GM18909 (cell line): ENCODE data around the gene SLC9A4.

Experiments
- ATAC-seq: cut with Tn5 transposase; IDR thresholded peaks from one replicate; pipeline ENCODE4 v1.9.1; 2021; ENCODE audit warnings: mild to moderate bottlenecking; ENCODE audit not compliant: unreplicated experiment, poor library complexity

The SLC9A4 gene

DNA sequence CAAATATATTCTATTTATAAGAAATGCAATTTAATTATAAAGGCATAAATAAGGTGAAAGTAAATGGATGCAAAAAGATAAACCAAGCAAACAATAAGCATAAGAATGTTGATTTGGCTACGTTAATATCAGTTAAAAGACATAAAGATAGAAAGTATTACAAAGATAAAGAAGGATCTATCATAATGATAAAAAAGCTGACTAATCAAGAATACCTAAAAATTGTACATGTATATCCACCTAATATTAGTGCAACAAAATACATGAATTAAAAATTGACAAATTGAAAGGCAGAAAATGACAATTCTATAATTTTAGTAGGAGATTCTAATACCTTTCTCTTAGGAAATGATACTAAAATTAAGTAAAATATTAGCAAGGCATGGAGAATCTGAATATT is 21.5 kb downstream of the SLC9A4 start:
- no peak for ATAC-seq

DNA sequence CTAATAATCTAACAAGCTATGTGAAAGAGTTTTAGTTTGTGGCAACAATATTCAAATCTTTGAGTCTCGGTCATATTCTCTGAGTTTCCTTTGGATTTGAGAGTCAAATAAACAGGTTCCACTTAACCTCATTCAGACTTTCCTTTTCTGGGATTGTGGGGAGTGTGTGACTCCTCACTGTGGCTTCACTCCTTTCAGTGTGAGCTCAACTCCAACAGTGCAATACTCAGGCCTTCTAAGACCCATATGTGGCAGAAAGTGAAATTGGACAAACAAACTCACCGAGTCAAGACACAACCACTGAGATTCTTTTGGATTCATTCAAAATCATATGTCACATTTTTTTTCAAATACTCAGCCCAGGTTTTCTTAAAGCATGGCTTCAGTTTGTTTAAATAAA is 25.4 kb downstream of the SLC9A4 start:
- ATAC-seq: no peak

DNA sequence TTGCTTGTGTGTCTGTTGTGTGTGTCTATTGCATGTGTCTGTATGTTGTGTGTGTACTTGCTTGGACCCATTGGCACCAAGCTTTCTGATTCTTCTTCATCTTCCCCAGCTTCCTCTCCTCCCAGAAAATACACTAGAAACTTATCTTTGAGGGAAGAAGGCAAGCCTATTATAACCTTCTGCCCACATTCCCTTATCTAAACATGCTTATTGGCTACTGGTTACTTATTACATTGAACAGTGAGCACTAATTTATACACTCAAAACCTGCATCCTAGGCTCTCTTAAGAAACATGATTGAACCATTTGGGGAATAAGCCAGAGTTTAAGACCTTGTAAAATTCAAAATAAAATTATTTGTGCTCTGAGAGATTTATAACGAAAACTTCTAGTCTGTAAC is 26.5 kb downstream of the SLC9A4 start:
- no peak for ATAC-seq

DNA sequence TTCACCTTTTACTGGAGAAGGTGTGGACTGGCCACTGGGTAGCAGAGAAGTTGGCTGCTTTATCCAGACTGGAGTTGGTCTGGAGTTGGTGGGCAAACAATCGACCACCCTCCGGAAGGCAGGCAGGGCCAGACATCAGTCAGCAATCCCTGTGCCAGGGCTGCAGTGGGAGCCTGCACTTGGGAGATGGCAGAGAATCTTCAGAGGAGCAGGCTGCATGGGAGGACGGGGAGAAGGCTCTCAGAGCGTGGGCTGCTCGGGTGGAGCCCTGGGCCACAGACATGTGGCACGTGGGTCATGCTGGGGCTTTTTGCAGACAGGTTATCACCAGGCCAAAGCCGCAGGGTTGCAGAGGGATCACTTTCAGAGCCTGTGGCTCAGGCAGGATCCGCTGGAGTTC is 29.6 kb downstream of the SLC9A4 start:
- no peak for ATAC-seq

DNA sequence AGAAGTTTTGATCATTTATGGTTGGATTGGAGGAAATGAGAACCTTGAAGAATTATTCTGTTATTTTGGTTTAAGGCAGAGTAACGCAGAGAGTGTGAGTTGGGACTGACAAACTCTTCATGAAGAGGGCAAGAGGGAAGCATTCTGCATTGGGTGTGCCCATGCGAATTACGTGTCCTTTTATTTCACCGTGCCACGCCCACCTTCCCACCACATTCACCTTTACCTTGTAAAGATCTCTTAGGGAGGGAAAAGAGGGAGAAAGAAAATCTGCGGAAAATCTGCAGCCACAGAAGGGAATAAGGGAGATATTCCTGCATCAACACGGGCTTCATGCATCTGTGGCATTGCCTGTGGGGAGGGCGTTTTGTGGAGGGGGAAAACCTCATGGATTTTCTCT is 31.8 kb downstream of the SLC9A4 start:
- no peak for ATAC-seq

DNA sequence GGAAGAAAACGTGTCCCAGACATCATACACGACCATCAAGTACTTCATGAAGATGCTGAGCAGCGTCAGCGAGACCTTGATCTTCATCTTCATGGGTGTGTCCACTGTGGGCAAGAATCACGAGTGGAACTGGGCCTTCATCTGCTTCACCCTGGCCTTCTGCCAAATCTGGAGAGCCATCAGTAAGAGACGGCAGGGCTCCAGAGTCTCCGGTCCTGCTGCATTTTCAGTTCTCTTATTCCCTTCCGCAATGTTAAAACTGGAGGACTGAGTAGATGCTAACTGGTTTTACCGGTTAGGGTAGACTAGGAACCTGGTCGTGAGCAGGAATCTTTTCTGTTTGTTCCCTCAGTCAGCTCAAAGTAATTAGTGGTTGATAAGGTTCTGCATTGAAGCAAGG is 32.3 kb downstream of the SLC9A4 start:
- ATAC-seq: no peak

DNA sequence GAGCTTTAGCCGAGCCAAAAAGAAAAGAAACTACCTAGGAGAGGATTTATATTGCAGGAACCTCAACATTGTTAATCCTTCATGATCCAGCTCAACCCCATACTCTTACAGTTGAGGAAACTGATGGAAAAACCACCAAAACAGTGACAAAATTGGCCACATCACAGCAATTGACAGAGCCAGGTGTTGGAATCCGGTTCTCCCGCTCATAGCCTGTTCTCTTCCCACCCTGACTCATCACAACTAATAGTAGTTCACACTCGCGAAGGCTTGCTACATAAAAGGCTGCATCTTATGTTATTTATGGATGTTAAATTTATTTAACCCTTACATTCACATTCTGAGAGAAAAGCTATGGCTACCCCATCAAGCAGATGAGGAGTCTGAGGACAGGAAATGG is 33.7 kb downstream of the SLC9A4 start:
- no peak for ATAC-seq

DNA sequence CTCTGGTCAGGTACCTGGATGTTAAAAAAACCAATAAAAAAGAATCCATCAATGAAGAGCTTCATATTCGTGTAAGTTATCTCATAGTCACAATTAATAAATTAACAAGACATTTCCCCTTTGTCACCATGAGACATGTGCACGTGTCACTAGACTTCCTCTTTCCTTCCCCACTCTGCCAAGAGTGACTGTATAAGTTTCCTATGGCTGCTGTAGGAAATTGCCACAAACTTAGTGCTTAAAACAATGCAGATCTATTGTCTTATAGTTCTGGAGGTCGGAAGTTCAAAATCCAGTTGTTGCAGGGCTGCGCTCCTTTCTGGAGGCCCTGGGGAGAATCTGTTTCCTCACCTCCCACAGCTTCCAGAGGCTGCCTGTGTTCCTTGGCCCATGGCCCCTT is 35.8 kb downstream of the SLC9A4 start:
- no peak for ATAC-seq

DNA sequence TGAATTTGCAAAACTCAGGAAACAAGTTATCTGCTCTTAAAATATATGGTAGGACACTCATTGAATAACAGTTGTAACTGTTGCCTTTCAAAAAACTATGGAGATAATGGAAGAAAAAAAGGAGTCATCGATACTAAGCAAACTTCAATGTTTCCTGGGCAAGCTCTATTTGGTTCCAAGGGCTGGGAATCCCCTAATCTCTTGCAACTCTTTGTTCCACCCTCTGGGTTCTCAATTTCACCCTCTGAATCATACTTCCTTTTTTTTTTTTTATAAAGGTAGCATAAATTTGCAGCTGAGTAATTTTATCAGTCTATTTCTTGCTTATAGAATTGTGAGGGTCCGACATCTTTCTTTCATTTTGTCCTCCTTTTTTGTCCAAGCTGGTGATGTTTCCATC is 36.7 kb downstream of the SLC9A4 start:
- no peak for ATAC-seq

DNA sequence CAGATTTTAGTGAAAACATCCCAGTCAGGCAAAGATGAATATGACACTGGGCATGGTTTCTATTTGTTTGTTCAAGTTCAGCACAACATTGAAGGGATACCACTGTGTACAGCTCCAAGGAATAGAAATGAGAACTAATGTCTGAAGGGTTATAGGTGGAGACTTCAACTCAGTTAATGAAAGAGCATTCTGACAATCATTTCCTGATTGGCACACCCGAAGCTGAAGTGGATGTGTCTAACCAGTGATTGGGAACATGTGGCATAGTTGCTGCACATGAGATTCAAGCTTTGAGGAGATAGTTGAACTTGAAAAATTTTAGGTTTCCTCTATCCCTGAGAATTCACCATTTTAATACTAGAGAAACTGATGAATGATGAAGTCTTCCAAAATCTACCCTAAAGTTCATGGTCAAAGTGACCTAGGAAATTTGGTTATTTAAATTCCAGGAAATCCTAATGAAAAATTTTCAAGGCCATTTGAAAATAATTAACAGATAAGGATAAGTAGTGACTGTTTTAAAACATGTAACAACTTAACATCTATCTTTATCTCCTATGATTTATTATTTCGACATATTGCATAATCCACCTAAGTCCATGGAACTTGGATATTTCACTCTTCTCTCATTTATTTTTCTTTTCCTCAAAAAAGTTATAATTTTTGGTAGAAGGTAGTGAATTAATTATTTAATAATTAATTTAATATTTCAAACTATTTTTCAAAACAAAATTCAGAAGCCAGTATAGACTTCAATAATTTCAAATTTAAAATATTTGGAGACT is 38.0 kb downstream of the SLC9A4 start:
- ATAC-seq: no peak

DNA sequence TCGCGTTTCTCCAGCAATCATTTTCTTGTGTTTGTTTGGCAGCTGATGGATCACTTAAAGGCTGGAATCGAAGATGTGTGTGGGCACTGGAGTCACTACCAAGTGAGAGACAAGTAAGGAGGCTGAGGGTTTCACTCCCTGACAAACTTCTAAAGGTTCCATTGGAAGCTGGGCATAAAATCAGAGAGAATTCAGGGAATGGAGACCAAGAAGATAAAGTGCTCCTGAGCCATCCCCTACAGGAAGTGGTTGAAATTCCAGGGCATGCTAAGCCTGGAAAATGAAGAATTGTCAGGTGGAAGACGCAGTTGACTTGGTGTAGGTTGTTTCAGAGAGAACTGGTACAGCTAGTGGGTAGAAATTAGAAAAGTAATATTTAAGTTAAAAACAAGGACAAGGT is 39.1 kb downstream of the SLC9A4 start:
- ATAC-seq: no peak

DNA sequence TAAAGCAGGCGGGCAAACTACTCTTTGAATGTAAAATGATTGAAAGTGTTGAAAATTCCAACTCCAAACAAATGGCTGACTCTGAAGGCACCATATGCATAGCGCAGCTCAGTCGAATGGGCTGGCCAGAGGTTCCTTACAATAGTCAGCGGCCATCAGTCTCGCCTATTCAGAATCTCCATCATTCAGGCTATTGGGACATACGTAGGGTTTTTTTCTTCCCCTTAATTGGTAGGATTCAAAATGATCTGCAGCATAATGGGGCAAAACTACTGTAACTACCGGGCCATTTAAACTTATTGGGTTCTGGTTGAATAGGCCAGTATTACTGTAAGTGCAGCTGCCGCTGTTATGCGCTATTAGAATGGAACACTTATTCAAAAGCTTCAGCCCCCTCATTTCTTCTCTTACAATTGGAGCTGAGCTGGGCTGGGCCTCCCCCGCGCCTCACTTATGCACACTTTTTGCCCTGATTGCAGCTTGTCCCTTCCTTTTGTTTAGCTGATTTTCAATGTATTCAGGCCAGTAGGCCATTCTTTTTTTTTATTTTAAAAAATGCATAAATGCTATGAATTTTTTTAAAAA is 40.4 kb downstream of the SLC9A4 start:
- ATAC-seq: no peak

DNA sequence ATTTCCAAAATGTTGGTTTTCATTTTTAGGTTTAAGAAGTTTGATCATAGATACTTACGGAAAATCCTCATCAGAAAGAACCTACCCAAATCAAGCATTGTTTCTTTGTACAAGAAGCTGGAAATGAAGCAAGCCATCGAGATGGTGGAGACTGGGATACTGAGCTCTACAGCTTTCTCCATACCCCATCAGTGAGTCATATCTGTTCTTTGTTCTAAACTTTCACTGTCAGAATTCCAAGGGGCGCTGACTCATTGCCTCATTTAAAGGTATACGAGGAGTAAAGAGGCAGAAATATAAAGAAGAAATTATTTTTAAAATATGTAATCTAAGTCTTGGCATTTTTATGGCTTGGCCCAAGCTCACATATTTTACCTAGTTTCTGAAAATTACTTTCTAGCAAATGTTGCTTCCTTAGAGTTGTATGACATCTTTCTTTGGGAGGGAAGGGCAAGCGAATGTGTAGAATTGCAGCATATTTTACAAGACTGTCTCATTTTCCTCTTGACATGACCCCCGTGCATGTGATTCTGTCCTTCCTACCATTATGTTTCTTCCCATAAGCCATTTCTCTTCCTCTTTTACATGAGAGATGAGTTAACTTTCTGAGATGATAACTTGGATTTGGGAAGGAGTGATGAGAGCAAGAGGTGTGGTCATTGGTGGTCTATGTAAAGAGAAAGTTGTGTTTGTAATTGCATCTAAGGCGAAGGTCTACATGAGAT is 41.2 kb downstream of the SLC9A4 start:
- no peak for ATAC-seq

DNA sequence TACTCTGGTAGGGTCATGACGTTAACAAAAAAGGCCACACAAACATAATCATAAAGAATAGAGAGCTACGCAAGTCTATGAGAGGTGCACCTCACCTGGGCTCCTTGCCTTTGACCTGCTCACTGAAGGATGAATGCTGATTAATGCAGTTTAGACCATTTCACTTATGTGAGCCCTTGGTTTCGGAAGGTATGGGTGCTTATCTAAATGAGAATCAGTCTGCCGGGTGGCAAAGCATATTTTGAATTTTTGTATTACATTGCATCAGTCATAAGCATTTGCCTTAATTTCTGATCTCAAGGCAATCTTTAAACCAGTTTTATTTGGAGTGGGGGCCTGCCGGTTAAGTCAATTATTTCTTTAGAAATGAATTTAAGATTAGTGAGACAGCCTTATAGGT is 42.8 kb downstream of the SLC9A4 start:
- no peak for ATAC-seq

DNA sequence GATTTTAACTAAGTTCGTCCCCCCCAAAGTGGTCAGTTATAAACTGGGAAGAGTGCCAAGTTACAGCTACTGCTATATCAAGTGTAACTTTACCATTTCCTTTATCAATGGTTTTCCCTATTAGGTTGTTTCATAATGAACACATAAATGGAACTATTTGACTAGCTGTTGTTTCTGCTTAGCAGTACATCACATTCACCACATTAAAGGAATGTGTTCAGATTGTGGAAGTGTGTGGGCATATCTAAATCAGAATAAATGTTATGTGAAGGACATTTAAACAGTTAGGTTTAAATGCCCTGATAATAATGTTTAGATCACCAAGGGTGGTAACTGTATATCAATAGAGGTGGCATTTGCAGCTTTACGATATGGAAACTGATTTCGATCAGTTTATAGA is 45.1 kb downstream of the SLC9A4 start:
- ATAC-seq: no peak

DNA sequence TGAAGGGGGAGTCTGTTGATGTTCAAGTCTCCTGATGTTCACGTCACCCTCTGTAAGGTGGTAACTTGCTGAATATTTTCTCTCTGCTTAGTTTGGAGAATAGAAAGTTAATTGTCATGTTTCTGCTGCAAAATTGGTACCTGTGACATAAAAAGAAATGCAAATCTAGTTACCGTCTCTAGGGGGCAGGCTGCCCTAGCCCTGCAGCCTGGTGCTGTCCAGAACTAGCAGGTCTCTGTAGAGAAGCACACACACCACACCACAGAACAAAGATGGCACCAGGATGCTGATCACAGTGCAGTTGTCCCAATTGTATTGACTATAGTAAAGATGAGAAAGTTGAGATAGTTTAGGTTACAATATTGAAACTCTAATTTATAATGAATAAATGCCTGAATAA is 47.0 kb downstream of the SLC9A4 start:
- peak; percentile 76 for ATAC-seq

DNA sequence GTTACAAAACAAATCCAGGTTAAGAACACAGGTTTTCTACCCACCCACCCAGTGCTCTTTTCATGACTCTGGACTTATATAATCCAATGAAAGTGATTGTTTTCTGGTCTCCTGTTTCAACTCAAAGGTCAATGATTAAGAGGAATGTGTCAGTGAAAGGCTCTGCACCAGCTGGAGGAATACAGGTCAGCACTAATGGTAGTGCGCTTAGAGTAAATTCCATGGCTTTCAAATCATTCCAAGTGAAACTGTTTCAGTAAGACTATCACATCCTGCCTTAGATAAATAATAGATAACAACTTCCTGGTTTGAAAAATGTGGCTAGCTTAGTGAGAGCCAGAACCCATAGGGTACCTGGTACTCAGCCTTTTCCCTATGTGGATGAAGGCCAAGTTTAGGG is 47.8 kb downstream of the SLC9A4 start:
- no peak for ATAC-seq

DNA sequence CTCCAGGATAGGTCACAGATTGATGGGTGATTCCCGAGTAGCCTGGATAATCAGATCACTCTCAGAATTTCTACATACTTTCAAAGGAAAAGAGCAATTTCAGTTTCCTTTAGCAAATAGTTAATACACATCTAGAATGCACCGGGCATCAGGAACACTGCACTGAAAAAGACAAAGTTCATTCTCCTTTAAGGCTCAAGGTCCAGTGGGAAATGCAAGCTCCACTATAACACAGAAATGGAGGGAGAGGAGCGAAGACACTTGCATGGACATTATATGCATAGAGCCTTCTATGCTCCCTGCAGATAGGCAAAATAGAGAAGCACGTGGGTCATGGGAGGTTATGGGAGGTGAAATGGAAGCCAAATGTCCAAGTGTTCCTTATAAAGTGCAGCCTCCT is 49.1 kb downstream of the SLC9A4 start:
- no peak for ATAC-seq

DNA sequence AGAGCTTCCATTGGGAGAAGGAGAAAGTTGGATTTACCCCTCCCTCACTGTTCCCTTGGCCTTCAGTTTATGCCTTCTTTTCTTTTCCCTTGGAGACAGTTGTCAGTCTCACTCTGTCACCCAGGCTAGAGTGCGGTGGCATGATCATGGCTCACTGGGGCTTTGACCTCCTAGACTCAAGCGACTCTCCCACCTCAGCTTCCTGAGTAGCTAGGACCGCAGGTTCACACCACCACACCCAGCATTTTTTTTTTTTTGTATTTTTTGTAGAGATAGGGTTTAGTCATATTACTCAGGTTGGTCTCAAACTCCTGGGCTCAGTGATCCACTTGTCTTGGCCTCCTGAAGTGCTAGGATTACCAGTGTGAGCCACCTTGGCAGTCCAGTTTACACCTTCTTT is 49.9 kb downstream of the SLC9A4 start:
- ATAC-seq: no peak

DNA sequence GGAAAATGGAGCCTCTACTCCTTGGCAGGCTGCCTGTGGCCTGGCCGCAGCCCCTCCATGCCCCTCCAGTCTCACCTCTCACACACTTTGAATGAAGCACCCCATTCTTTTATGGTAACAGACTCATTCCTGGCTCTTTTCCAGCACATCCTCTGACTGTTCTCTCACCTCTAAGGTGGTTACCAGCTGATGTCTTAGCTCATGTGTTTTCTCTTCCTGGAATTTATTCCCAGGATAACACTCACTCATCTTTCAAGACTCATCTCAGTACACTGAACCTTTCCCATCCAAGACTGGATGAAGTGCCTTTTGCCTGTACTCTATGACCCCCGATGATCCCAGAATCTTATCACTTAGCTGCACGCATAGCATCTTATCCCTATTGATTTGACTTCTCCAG is 50.6 kb downstream of the SLC9A4 start:
- ATAC-seq: no peak

DNA sequence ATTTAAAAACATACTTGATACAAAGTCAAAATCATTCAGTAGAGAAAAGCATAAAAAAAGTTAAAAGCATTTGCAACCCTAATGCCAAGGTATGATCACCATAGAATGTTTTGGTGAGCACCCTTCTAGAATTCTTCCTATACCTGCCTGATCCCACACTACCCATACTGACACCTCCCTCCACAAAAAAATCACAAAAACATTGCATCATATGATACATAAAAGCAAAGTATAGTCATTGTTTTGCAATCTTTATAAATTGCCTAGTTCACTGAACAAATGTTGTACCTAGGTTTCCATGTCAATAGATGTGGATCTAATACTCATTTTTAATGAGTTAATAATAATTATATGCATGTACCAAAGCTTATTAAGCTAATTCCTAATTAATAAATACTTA is 54.1 kb downstream of the SLC9A4 start:
- ATAC-seq: no peak

DNA sequence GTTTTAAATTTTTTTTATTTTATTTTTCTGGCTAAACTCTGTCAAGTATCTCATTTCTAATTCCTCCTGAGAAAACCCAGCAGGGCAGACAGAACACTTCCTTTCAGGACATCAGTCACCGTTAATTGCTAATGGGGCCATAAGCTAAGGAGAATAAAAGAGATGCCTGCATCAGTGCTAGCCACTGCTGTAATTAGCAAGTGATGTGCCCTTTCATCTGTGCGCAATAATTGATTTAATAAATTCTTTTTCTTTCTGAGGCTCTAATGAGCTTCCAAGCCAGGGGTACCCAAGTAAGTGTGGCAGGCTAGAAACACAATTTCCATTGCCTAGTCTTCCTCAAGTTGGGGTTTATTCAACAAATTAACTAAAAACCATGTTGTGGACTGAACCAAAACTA is 65.5 kb downstream of the SLC9A4 start:
- ATAC-seq: no peak
